SK-N-SH (cell line): ENCODE data around the gene ARIH2. TPM values are rescaled to one million over a fixed set of nuclear protein-coding genes. Genes with fewer than 3 reads are reported as not detected.

Experiments used
- CTCF ChIA-PET: fragments of 300-600, 350-600 bp; formaldehyde crosslinking; extraction: SDS; loops from one replicate; lab custom pipeline; 2021; lab: Yijun Ruan, JAX
- POLR2A ChIA-PET: fragments of 350-600 bp; sonication (Branson Sonifier 250); formaldehyde crosslinking; extraction: SDS; loops from one replicate; lab custom pipeline; 2020; ENCODE audit warnings: antibody characterized with exemption, inconsistent platforms; lab: Yijun Ruan, JAX
- DNase-seq: peaks from one replicate; pipeline ENCODE4 v3.0.0; 2012
- H2AFZ ChIP-seq: fragments of 200-600 bp; sonication (generic); 2 replicates; pipeline ENCODE4 v1.8.1; 2016; ENCODE audit warnings: antibody characterized with exemption, mild to moderate bottlenecking, low read depth
- H3F3A ChIP-seq: fragments of 200-600 bp; sonication (generic); replicated peaks from 2 replicates; pipeline ENCODE3; 2016; ENCODE audit warnings: antibody characterized with exemption, mild to moderate bottlenecking; ENCODE audit not compliant: insufficient read depth
- H3K27ac ChIP-seq, 2 experiments: fragments of 200-500 bp in 1 of 2; fragments of 200-600 bp in 1 of 2; sonication (Bioruptor generic) in 1 of 2; sonication (generic), shearing (Covaris generic) in 1 of 2; 2 replicates each; pipeline versions ENCODE4 v1.5.1 to v1.6.1; 2014 to 2016; ENCODE audit warnings: low read depth in 2 of 2, inconsistent platforms in 1 of 2, low read length in 1 of 2, mild to moderate bottlenecking in 1 of 2, mixed read lengths in 1 of 2
- H3K27me3 ChIP-seq: fragments of 200-600 bp; sonication (generic), shearing (Covaris generic); 2 replicates; pipeline ENCODE4 v1.6.1; 2016; ENCODE audit warnings: mixed run types; ENCODE audit not compliant: insufficient read depth
- H3K36me3 ChIP-seq, 2 experiments: fragments of 200-500 bp in 1 of 2; fragments of 200-600 bp in 1 of 2; sonication (Bioruptor generic) in 1 of 2; sonication (generic) in 1 of 2; replicated peaks in 1 of 2; 2 replicates each; pipeline versions ENCODE3 to v1.5.1; 2014 to 2016; ENCODE audit warnings: low read length in 1 of 2, mild to moderate bottlenecking in 1 of 2; ENCODE audit not compliant: insufficient read depth in 2 of 2, control insufficient read depth in 1 of 2
- H3K4me1 ChIP-seq, 2 experiments: fragments of 200-500 bp in 1 of 2; fragments of 200-600 bp in 1 of 2; sonication (Bioruptor generic) in 1 of 2; sonication (generic), shearing (Covaris generic) in 1 of 2; 2 replicates each; pipeline versions ENCODE4 v1.5.1 to v1.6.1; 2014 to 2016; ENCODE audit warnings: low read depth in 1 of 2, low read length in 1 of 2, mixed run types in 1 of 2; ENCODE audit not compliant: insufficient read depth in 2 of 2, control insufficient read depth in 1 of 2
- H3K4me2 ChIP-seq: fragments of 200-600 bp; sonication (generic), shearing (Covaris generic); 2 replicates; pipeline ENCODE4 v1.6.1; 2017; ENCODE audit warnings: mixed run types
- H3K4me3 ChIP-seq, 2 experiments: fragments of 200-500 bp in 1 of 2; fragments of 200-600 bp in 1 of 2; sonication (Bioruptor generic) in 1 of 2; sonication (generic), shearing (Covaris generic) in 1 of 2; 2 replicates each; pipeline versions ENCODE4 v1.5.1 to v1.8.1; 2014 to 2016; ENCODE audit warnings: low read depth in 2 of 2, inconsistent platforms in 1 of 2, low read length in 1 of 2, mild to moderate bottlenecking in 1 of 2, mixed read lengths in 1 of 2, moderate library complexity in 1 of 2
- H3K79me2 ChIP-seq: fragments of 200-600 bp; sonication (generic); 2 replicates; pipeline ENCODE4 v1.8.1; 2017; ENCODE audit warnings: mild to moderate bottlenecking; ENCODE audit not compliant: insufficient read depth
- H3K9ac ChIP-seq: fragments of 200-600 bp; sonication (generic); 2 replicates; pipeline ENCODE4 v1.6.1; 2017; ENCODE audit warnings: mixed run types
- H3K9me2 ChIP-seq: fragments of 200-600 bp; sonication (generic); 2 replicates; pipeline ENCODE4 v1.6.1; 2017; ENCODE audit warnings: mixed run types
- H3K9me3 ChIP-seq: fragments of 200-600 bp; sonication (generic); 2 replicates; pipeline ENCODE4 v1.6.1; 2017; ENCODE audit warnings: mixed run types, mild to moderate bottlenecking, moderate library complexity
- H4K20me1 ChIP-seq: fragments of 200-600 bp; sonication (generic); 2 replicates; pipeline ENCODE4 v1.6.1; 2017; ENCODE audit warnings: mild to moderate bottlenecking, mixed run types; ENCODE audit not compliant: insufficient read depth
- CHD2 ChIP-seq: fragments of 150-350 bp; IDR thresholded peaks from 2 replicates; pipeline ENCODE4 v1.6.1; 2018; ENCODE audit warnings: low read length; ENCODE audit not compliant: partially characterized antibody
- FOXM1 ChIP-seq: IDR thresholded peaks from 2 replicates; pipeline ENCODE4 v1.4.0; 2012; ENCODE audit warnings: low read depth, mild to moderate bottlenecking
- JUND ChIP-seq: IDR thresholded peaks from 2 replicates; pipeline ENCODE4 v1.4.0; 2012
- MEF2A ChIP-seq: IDR thresholded peaks from 2 replicates; pipeline ENCODE4 v1.4.0; 2012; ENCODE audit warnings: low read depth, borderline replicate concordance
- MXI1 ChIP-seq: IDR thresholded peaks from 2 replicates; pipeline ENCODE4 v1.6.1; 2012; ENCODE audit warnings: mild to moderate bottlenecking, low read depth, low read length, improper control_type of control experiment
- POLR2AphosphoS5 ChIP-seq: IDR thresholded peaks from 2 replicates; pipeline ENCODE4 v1.6.1; 2012; ENCODE audit warnings: low read depth, low read length
- TCF12 ChIP-seq: IDR thresholded peaks from 2 replicates; pipeline ENCODE4 v1.4.0; 2012
- WGBS: methylation state at CpG from one replicate; pipeline ENCODE4 v1.1.6; 2017; ENCODE audit warnings: low lambda C conversion rate; 5-methylcytosine and 5-hydroxymethylcytosine counted together
- polyA plus RNA-seq, 3 experiments: library from polyadenylated mRNA; depleted of rRNA; stranded (reverse); fragments of >200 nt; gene quantifications; 2 replicates each; pipeline ENCODE4 v1.2.3, GENCODE V29; 2012
- TF ChIP-seq, protein P1 (sequence below): IDR thresholded peaks from 2 replicates; pipeline ENCODE4; 2012
- TF ChIP-seq, protein P2 (sequence below): IDR thresholded peaks from 2 replicates; pipeline ENCODE4 v1.4.0; 2012; ENCODE audit warnings: low read depth

ARIH2 gene
- polyA plus RNA-seq, 1 of the 3 experiments (the other 2 are of a cell fraction) = 69.7 TPM

DNA sequence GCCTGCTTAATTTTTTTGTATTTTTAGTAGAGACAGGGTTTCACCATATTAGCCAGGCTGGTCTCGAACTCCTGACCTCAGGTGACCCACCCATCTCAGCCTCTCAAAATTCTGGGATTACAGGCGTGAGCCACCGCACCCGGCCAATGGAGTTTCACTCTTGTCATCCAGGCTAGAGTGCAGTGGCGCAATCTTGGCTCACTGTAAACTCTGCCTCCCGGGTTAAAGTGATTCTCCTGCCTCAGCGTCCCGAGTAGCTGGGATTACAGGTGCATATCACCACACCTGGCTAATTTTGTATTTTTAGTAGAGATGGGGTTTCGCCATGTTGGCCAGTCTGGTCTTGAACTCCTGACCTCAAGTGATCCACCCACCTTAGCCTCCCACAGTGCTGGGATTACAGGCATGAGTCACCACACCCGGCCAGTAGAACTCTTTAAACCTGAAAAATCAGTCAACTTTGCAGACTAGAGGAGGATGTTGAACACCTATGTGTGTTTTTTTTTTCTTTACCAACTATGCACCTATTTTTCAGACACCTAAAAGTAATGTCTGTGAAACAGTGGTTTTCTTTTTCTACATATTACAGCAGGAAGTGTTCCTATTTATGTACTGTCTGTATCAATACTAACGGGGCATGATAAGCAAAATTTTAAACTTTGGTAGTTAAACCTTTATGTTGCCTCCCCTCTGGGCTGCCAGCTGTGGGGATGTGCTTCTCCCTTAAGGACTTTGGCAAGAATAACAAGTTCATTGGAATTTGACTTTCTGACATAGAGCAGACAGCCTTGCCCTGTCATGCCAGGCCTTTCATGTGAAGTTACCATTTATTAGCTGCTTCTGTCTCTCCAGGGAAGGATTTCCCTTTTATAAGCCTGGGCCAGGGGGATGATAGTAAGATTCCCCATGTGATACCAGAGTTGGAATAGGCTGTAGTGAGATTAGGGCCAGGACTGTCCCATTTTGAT is 8.1 kb downstream of the ARIH2 start:
- Histone ChIP-seq H2AFZ (no peak overlapping the region), H4K20me1 (peaks cover 57% of the 10 kb centered on the region), H3K9me2 (no peaks in the 10 kb centered on the region)
- WGBS = 89% methylated on average over 11 of the region's 11 CpGs
- TF ChIP-seq POLR2AphosphoS5 = no peak
- TF ChIP-seq TCF12 = peak; percentile 56; the same call in 1 of the 2 replicates
- TF ChIP-seq, protein P1, sequence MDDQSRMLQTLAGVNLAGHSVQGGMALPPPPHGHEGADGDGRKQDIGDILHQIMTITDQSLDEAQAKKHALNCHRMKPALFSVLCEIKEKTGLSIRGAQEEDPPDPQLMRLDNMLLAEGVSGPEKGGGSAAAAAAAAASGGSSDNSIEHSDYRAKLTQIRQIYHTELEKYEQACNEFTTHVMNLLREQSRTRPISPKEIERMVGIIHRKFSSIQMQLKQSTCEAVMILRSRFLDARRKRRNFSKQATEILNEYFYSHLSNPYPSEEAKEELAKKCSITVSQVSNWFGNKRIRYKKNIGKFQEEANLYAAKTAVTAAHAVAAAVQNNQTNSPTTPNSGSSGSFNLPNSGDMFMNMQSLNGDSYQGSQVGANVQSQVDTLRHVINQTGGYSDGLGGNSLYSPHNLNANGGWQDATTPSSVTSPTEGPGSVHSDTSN = peak; percentile 33; the same call in 1 of the 2 replicates
- TF ChIP-seq MXI1 = 0 out of 2 replicates have a peak, but pooled peaks have one; percentile 16
- TF ChIP-seq, all 33 proteins: peak for 3
- H3K4me3 ChIP-seq = no peak overlapping the region
- H3K36me3 ChIP-seq = peaks cover 38 to 56% of the 10 kb centered on the region in 2 experiments
- H3K9ac ChIP-seq = no peak overlapping the region
- ChIA-PET CTCF (interaction anchor here (0.6 kb wide), 1 partner anchor 53 kb away, joined by 3 read pairs; no protein-coding TSS in a partner anchor), POLR2A (no interaction called here)
- no peaks in the 10 kb centered on the region for H3K9me3 ChIP-seq
- peak overlapping the region; percentile 30; the same call in 1 of the 2 replicates for H3K4me2 ChIP-seq
- peaks cover 12% of the 10 kb centered on the region for H3F3A ChIP-seq
- peaks cover 9 to 24% of the 10 kb centered on the region in 2 experiments; a peak in 3 of 4 replicates for H3K4me1 ChIP-seq
- no peaks in the 10 kb centered on the region for H3K27me3 ChIP-seq
- no peak for DNase-seq
- peak overlapping the region; percentile 7 to 18; a peak in 2 of 4 replicates for H3K27ac ChIP-seq
- H3K79me2 ChIP-seq = peaks cover 100% of the 10 kb centered on the region

DNA sequence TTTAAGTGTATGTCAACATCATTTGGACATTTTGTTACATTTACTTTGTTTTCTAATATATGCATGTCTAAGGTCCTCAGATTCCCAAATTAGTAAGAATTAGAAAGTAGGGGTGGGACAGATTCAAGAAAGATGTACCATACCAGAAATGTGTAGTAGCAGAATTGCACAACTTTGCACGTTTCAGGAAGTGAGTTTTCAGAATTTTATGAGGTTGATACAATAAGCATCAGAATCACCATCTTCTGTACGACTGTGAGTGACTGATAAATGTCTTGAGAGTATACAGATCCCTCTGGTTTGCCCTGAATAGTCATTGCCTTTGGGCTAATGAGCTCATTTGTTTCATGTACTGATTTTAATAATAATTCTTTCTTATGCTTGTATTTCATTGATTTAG is 9.3 kb downstream of the ARIH2 start:
- no peaks in the 10 kb centered on the region for H3K27me3 ChIP-seq
- POLR2A ChIA-PET = no interaction called here
- H3K27ac ChIP-seq = peak overlapping the region in 1 of 2 experiments; percentile 19; a peak in 1 of 4 replicates
- no peak for DNase-seq
- no peak overlapping the region for H2AFZ ChIP-seq
- peaks cover 13 to 24% of the 10 kb centered on the region in 2 experiments; a peak in 3 of 4 replicates for H3K4me1 ChIP-seq
- no peaks in the 10 kb centered on the region for H3K9me3 ChIP-seq
- H3K4me2 ChIP-seq = peak overlapping the region; percentile 30; the same call in 1 of the 2 replicates
- no peak overlapping the region for H3K9ac ChIP-seq
- no peaks in the 10 kb centered on the region for H3K9me2 ChIP-seq
- peaks cover 32 to 47% of the 10 kb centered on the region in 2 experiments for H3K36me3 ChIP-seq
- no peak overlapping the region for H3K4me3 ChIP-seq
- H3F3A ChIP-seq = peaks cover 12% of the 10 kb centered on the region
- no peak for TF ChIP-seq CHD2
- no peak for TF ChIP-seq MXI1
- TF ChIP-seq, protein P2, sequence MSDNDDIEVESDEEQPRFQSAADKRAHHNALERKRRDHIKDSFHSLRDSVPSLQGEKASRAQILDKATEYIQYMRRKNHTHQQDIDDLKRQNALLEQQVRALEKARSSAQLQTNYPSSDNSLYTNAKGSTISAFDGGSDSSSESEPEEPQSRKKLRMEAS = no peak
- TF ChIP-seq FOXM1 = no peak
- no peak for TF ChIP-seq MEF2A
- no peak for TF ChIP-seq JUND
- H3K79me2 ChIP-seq = peaks cover 100% of the 10 kb centered on the region
- peaks cover 61% of the 10 kb centered on the region for H4K20me1 ChIP-seq
- WGBS = 13% methylated on average over 2 of the region's 2 CpGs
- CTCF ChIA-PET = interaction anchor here (0.7 to 1.2 kb wide), 2 partner anchors 9 to 87 kb away, joined by 3 to 4 read pairs; partner anchors contain the start of gene ARIH2
